GM23248 (cell line): Measurements from ENCODE around the gene MSL1.

Source experiments
- EZH2 ChIP-seq: fragments of 200-600 bp; sonication (generic); IDR thresholded peaks from 2 replicates; pipeline ENCODE4 v1.6.1; 2018; ENCODE audit warnings: antibody characterized with exemption, mild to moderate bottlenecking; ENCODE audit not compliant: insufficient read depth, poor library complexity, severe bottlenecking
- EZH2phosphoT487 ChIP-seq: fragments of 200-600 bp; sonication (generic); IDR thresholded peaks from 2 replicates; pipeline ENCODE4 v1.6.1; 2018; ENCODE audit warnings: antibody characterized with exemption, moderate library complexity, mild to moderate bottlenecking, low read depth; ENCODE audit not compliant: insufficient read depth

DNA sequence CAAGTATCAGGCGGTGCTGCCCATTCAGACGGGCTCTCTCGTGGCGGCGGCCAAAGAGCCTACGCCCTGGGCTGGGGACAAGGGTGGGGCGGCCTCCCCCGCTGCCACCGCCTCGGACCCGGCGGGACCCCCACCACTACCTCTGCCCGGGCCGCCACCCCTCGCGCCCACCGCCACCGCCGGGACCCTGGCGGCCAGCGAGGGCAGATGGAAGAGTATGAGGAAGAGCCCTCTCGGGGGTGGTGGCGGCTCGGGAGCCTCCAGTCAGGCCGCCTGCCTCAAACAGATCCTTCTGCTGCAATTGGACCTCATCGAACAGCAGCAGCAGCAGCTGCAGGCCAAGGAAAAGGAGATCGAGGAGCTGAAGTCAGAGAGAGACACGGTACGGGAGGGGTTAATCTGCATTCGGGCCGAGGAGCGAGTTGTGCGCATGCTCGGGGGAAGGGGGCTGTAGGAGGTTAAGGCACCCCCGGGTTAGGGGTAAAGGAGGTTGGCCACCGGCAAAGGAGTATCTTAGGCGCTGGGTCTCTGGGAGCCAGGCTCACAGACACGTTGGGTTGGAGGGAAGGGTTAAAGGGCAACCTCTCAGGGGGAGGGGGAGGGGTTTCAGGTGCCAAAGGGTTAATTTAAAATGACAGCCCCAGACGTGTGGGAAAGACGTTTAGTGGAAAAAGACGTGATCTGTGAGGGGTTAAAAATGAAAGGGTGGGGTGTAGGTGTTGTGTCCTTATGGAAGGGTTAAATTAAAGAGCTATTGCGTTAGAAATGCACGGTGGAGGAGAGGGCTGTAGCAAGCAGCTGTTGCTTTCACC, 1.4 kb downstream of the MSL1 start:
- TF ChIP-seq EZH2phosphoT487 (no peak), EZH2 (no peak)
